ENCODE results near the gene SMTN.
"Not testable (repeated sequence)": the region's sequence is repeated elsewhere in the genome, so short reads cannot be mapped to it uniquely, and the experiment has no call there.

SMTN gene

DNA sequence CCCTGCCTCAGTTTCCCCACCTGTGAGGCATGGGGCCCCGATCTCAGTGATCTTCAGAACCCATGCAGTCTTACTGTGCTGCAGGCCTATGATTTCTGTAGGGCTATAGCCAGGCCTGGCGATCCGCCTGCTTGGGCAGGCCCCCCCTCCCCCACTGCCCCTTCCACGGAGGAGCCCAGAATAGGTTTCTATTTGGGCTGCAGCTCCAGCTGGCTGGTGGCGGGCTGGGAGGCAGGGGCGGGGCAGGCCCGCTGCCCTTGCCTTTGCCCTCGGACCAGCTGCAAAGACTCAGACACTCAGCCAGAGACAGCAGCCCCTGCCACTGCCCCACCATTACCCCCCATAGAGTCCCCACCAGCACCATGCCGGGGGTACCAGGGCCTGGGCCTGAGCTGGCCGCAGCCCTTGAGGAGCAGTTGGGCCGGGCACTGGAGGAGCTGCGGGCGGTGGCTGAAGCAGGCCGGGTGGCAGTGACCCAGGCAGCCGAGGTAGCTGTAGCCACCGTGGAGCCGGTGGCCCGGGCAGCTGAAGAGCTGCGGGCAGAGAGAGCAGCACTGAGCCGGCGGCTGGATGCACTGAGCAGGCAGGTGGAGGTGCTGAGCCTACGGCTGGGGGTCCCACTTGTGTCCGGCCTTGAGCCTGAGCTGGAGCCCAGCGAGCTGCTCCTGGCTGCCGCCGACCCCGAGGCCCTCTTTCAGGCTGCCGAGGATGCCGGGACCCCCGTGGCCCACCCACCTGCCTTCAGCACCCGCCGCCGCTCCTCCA, 12.2 kb downstream of the SMTN start:
- H3K27me3 ChIP-seq (ENCODE audit: insufficient read depth, low read length) = no peaks in the 10 kb centered on the region
- WGBS = 94% methylated on average over 33 of the region's 33 CpGs
- no peak overlapping the region for H3K4me3 ChIP-seq (ENCODE audit: low read length)
- no peaks in the 10 kb centered on the region for H3K4me1 ChIP-seq (ENCODE audit: insufficient read depth, low read length)
- peaks cover 7% of the 10 kb centered on the region; the same call in 1 of the 2 replicates for H3K36me3 ChIP-seq (ENCODE audit: insufficient read depth, low read length)
- no peaks in the 10 kb centered on the region for H3K9me3 ChIP-seq (ENCODE audit: insufficient read depth, low read depth, low read length)
- no peak overlapping the region for H3K9ac ChIP-seq (ENCODE audit: low read depth, low read length)
- H3K27ac ChIP-seq (ENCODE audit: low read depth, low read length) = no peak overlapping the region

DNA sequence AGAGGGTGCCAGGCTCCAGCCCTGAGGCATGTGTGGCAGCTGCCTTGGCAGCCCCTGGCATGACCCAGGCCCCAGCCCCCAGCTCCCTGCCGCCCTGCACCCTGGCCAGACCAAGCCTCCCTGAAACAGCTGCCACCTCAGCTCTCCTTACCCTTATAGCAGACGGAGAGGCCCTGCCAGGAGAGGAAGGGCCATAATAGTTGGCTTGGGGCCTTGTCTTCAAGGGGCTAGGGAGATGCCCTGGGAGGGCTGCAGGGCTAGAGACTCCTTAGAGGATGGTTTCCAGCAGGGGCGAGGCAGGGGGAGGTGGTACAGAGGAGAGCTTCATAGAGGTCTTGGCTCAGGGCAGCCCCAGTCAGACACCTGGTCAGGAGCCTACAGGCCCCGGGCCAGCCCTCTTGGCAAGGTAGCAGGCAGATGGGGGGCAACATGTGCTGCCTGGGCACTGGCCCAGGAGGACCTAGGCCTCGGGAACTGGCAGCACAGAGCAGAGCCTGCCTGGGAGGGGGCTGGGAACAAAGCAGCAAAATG, 13.0 kb downstream of the SMTN start:
- H3K4me3 ChIP-seq (ENCODE audit: low read length) = no peak overlapping the region
- H3K27ac ChIP-seq (ENCODE audit: low read depth, low read length) = no peak overlapping the region
- H3K36me3 ChIP-seq (ENCODE audit: insufficient read depth, low read length) = peaks cover 7% of the 10 kb centered on the region; the same call in 1 of the 2 replicates
- no peaks in the 10 kb centered on the region for H3K27me3 ChIP-seq (ENCODE audit: insufficient read depth, low read length)
- H3K4me1 ChIP-seq (ENCODE audit: insufficient read depth, low read length) = no peaks in the 10 kb centered on the region
- H3K9ac ChIP-seq (ENCODE audit: low read depth, low read length) = no peak overlapping the region
- no peaks in the 10 kb centered on the region for H3K9me3 ChIP-seq (ENCODE audit: insufficient read depth, low read depth, low read length)
- WGBS = 87% methylated on average over 5 of the region's 5 CpGs

DNA sequence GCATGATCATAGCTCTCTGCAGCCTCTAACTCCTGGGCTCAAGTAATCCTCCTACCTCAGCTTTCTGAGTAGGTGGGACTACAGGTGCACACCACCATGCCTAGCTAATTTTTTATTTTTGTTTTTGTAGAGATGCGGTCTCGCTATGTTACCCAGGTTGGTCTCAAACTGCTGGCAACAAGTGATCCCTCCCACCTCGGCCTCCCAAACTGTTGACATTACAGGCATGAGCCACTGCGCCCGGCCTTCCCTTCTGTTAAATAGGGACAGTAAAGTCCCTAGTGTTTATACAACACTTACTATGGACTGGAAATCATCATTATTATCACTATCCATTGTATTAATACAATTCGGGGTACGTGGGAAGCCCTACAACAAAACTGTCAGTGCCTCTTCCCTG, 13.6 kb downstream of the SMTN start:
- WGBS = over 99% methylated on average over 7 of the region's 7 CpGs
- H3K9me3 ChIP-seq (ENCODE audit: insufficient read depth, low read depth, low read length) = no peaks in the 10 kb centered on the region
- no peak overlapping the region for H3K9ac ChIP-seq (ENCODE audit: low read depth, low read length)
- no peak overlapping the region for H3K4me3 ChIP-seq (ENCODE audit: low read length)
- no peak overlapping the region for H3K27ac ChIP-seq (ENCODE audit: low read depth, low read length)
- H3K36me3 ChIP-seq (ENCODE audit: insufficient read depth, low read length) = peaks cover 7% of the 10 kb centered on the region; the same call in 1 of the 2 replicates
- H3K4me1 ChIP-seq (ENCODE audit: insufficient read depth, low read length) = no peaks in the 10 kb centered on the region
- H3K27me3 ChIP-seq (ENCODE audit: insufficient read depth, low read length) = no peaks in the 10 kb centered on the region

- 93% methylated on average over 3 of the region's 3 CpGs for WGBS
- H3K9me3 ChIP-seq (ENCODE audit: insufficient read depth, low read depth, low read length) = no peaks in the 10 kb centered on the region
- no peak overlapping the region for H3K9ac ChIP-seq (ENCODE audit: low read depth, low read length)
- H3K36me3 ChIP-seq (ENCODE audit: insufficient read depth, low read length) = peaks cover 7% of the 10 kb centered on the region; the same call in 1 of the 2 replicates
- no peak overlapping the region for H3K4me3 ChIP-seq (ENCODE audit: low read length)
- H3K4me1 ChIP-seq (ENCODE audit: insufficient read depth, low read length) = no peaks in the 10 kb centered on the region
- H3K27me3 ChIP-seq (ENCODE audit: insufficient read depth, low read length) = no peaks in the 10 kb centered on the region
- no peak overlapping the region for H3K27ac ChIP-seq (ENCODE audit: low read depth, low read length)
Observed at GRCh38 chr22:31095637-31096249, 14.6 kb downstream of the SMTN start.

DNA sequence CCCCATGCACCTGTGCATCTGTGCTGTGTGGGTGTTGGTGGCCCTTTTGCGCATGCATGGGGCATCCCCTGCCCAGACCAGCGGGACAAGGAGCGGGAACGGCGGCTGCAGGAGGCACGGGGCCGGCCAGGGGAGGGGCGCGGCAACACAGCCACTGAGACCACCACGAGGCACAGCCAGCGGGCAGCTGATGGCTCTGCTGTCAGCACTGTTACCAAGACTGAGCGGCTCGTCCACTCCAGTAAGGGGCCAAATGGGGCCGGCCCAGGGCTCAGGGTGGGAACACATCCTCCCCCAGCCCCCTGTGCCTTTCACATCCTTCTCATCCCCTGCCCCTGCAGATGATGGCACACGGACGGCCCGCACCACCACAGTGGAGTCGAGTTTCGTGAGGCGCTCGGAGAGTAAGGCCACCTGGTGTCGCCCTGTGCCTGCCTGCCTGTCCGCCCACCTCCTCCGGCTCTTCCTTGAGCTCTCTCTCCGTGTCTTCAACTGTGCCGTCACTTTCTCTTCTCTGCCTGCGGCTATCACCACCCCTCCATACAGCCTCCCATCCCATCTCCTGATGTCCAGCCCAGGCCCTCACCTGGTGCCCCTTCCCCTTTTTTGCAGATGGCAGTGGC, 15.7 kb downstream of the SMTN start:
- Histone ChIP-seq H3K4me1 (ENCODE audit: insufficient read depth, low read length) (no peaks in the 10 kb centered on the region), H3K27me3 (ENCODE audit: insufficient read depth, low read length) (no peaks in the 10 kb centered on the region), H3K36me3 (ENCODE audit: insufficient read depth, low read length) (no peaks in the 10 kb centered on the region; the same call in 1 of the 2 replicates), H3K4me3 (ENCODE audit: low read length) (no peak overlapping the region), H3K27ac (ENCODE audit: low read depth, low read length) (no peak overlapping the region), H3K9me3 (ENCODE audit: insufficient read depth, low read depth, low read length) (no peaks in the 10 kb centered on the region), H3K9ac (ENCODE audit: low read depth, low read length) (no peak overlapping the region)
- WGBS = 88% methylated on average over 27 of the region's 27 CpGs

GRCh38 chr22:31097539-31097938, 16.4 kb downstream of the SMTN start:
- WGBS = 96% methylated on average over 4 of the region's 5 CpGs
- not testable (repeated sequence) for H3K9me3 ChIP-seq (ENCODE audit: insufficient read depth, low read depth, low read length); H3K36me3 ChIP-seq (ENCODE audit: insufficient read depth, low read length); H3K4me3 ChIP-seq (ENCODE audit: low read length); H3K9ac ChIP-seq (ENCODE audit: low read depth, low read length); H3K27ac ChIP-seq (ENCODE audit: low read depth, low read length); H3K27me3 ChIP-seq (ENCODE audit: insufficient read depth, low read length); H3K4me1 ChIP-seq (ENCODE audit: insufficient read depth, low read length)

DNA sequence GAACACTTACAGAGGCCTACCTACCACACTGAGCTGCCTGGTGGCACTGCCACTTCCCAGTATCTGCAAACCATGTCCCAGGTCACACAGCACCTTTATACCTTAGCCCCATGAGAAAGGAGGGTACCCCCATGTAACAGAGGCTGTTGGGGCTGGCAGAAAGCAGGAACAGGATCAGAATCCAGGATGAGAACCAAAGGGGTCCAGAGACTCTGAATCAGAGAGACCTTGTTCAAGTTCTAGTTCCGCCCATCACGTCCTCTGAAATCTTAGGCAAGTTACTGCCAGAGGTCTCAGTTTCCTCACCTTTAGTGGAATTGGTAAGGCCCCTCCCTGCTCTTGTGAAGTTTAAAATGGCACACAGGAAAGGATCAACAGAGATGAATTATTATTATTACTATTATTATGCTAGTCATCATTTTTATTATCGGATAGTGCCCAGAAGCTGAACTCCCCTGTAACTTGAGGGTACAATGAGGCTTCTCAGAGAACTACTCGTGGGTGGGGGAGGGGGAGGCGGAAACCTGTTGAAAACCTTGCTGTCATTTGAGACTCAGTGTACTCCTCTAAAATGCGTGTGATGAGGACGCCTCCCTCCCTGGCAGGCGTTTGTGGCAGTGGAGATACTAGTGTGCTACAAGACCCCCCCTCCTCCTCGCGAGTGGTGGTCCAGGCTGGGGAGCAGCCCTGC, 17.0 kb downstream of the SMTN start:
- H3K9ac ChIP-seq (ENCODE audit: low read depth, low read length) = no peak overlapping the region
- no peaks in the 10 kb centered on the region; the same call in 1 of the 2 replicates for H3K36me3 ChIP-seq (ENCODE audit: insufficient read depth, low read length)
- no peak overlapping the region for H3K27ac ChIP-seq (ENCODE audit: low read depth, low read length)
- peak overlapping the region; percentile 19; the same call in 1 of the 2 replicates for H3K4me3 ChIP-seq (ENCODE audit: low read length)
- H3K27me3 ChIP-seq (ENCODE audit: insufficient read depth, low read length) = no peaks in the 10 kb centered on the region
- 81% methylated on average over 10 of the region's 10 CpGs for WGBS
- no peaks in the 10 kb centered on the region for H3K9me3 ChIP-seq (ENCODE audit: insufficient read depth, low read depth, low read length)
- no peaks in the 10 kb centered on the region for H3K4me1 ChIP-seq (ENCODE audit: insufficient read depth, low read length)

DNA sequence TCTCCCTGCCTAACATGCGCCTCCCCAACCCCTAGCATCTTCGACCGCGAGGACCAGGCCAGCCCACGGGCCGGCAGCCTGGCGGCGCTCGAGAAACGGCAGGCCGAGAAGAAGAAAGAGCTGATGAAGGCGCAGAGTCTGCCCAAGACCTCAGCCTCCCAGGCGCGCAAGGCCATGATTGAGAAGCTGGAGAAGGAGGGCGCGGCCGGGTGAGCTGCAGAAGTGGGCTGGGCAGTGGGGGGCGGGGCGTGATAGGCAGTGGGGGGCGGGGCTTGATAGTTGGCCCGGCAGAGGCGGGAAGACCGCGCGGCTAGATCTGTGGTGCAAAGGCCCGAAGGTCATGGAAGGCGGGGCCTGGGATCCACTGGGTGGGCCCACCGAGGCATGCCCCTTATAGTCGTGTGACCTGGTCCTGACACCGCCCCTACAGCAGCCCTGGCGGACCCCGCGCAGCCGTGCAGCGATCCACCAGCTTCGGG, 17.6 kb downstream of the SMTN start:
- Histone ChIP-seq H3K36me3 (ENCODE audit: insufficient read depth, low read length) (no peaks in the 10 kb centered on the region; the same call in 1 of the 2 replicates), H3K27me3 (ENCODE audit: insufficient read depth, low read length) (no peaks in the 10 kb centered on the region), H3K27ac (ENCODE audit: low read depth, low read length) (no peak overlapping the region), H3K9ac (ENCODE audit: low read depth, low read length) (no peak overlapping the region), H3K4me1 (ENCODE audit: insufficient read depth, low read length) (no peaks in the 10 kb centered on the region), H3K4me3 (ENCODE audit: low read length) (peak overlapping the region; percentile 19; the same call in 1 of the 2 replicates), H3K9me3 (ENCODE audit: insufficient read depth, low read depth, low read length) (no peaks in the 10 kb centered on the region)
- WGBS = 66% methylated on average over 36 of the region's 36 CpGs

DNA sequence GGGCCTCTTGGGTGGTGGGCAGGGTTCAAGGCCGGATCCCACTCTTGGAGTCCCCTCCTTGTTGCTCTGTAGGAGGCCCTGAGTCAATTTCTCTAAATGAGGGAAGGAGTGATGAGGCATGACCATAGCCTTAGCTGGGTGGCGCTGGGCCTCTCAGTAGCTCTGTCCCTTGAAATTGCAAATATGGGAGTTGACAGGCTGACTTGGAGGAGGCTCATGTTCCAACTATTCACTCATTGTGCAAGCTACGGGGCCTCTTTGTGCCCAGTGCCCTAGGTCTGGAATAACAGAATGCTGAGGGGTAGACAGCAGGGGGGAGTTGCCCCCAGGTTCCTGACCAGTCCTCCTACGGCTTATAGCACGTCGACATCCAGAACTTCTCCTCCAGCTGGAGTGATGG, 18.3 kb downstream of the SMTN start:
- H3K27ac ChIP-seq (ENCODE audit: low read depth, low read length) = no peak overlapping the region
- WGBS = 98% methylated on average over 6 of the region's 6 CpGs
- H3K9ac ChIP-seq (ENCODE audit: low read depth, low read length) = no peak overlapping the region
- H3K27me3 ChIP-seq (ENCODE audit: insufficient read depth, low read length) = no peaks in the 10 kb centered on the region
- H3K36me3 ChIP-seq (ENCODE audit: insufficient read depth, low read length) = no peaks in the 10 kb centered on the region
- H3K4me3 ChIP-seq (ENCODE audit: low read length) = no peak overlapping the region
- no peaks in the 10 kb centered on the region for H3K9me3 ChIP-seq (ENCODE audit: insufficient read depth, low read depth, low read length)
- no peaks in the 10 kb centered on the region for H3K4me1 ChIP-seq (ENCODE audit: insufficient read depth, low read length)

- WGBS = 94% methylated on average over 33 of the region's 34 CpGs
- Histone ChIP-seq H3K27me3 (ENCODE audit: insufficient read depth, low read length) (peaks cover 1% of the 10 kb centered on the region), H3K36me3 (ENCODE audit: insufficient read depth, low read length) (no peaks in the 10 kb centered on the region)
Observed at GRCh38 chr22:31099841-31100761, 19.0 kb downstream of the SMTN start.

More at GRCh38 chr22:31099841-31100761, 19.0 kb downstream of the SMTN start:
- peaks cover under 1% of the 10 kb centered on the region; the same call in 1 of the 2 replicates for H3K4me1 ChIP-seq (ENCODE audit: insufficient read depth, low read length)
- H3K9ac ChIP-seq (ENCODE audit: low read depth, low read length) = no peak overlapping the region
- H3K4me3 ChIP-seq (ENCODE audit: low read length) = no peak overlapping the region
- no peaks in the 10 kb centered on the region for H3K9me3 ChIP-seq (ENCODE audit: insufficient read depth, low read depth, low read length)
- no peak overlapping the region for H3K27ac ChIP-seq (ENCODE audit: low read depth, low read length)

Measured in HUES64 (cell line).